SK-N-MC (cell line): ENCODE results near the gene CBLIF.

Source experiments
- EZH2 ChIP-seq: fragments of 200-600 bp; sonication (generic); IDR thresholded peaks from one replicate; pipeline ENCODE4 v1.6.1; 2017; ENCODE audit warnings: antibody characterized with exemption
- POLR2AphosphoS5 ChIP-seq: IDR thresholded peaks from 2 replicates; pipeline ENCODE4 v1.6.1; 2012; ENCODE audit warnings: mild to moderate bottlenecking, low read depth, low read length, borderline replicate concordance

GRCh38 chr11:59839615-59840014 is 5.7 kb downstream of the CBLIF start:
- TF ChIP-seq EZH2: no peak
- TF ChIP-seq POLR2AphosphoS5: no peak
